Epidermal melanocyte (primary cell): ENCODE measurements around the gene CNTRL.

ENCODE experiments used
- DNase-seq: peaks from one replicate; pipeline ENCODE4 v3.0.0; 2011; ENCODE audit warnings: low spot score; ENCODE audit not compliant: insufficient read length

CNTRL gene

GRCh38 chr9:121201738-121202533 lies 127.2 kb downstream of the CNTRL start, which contains the start of gene RAB14:
RAB14 (minus strand) TSS chr9:121201869; CDS start chr9:121193412, 8,457 bp downstream.
- DNase-seq = peak; percentile 99

- DNase-seq = no peak
These were observed 129.4 kb downstream of the CNTRL start for GRCh38 chr9:121204121-121204520.

DNA sequence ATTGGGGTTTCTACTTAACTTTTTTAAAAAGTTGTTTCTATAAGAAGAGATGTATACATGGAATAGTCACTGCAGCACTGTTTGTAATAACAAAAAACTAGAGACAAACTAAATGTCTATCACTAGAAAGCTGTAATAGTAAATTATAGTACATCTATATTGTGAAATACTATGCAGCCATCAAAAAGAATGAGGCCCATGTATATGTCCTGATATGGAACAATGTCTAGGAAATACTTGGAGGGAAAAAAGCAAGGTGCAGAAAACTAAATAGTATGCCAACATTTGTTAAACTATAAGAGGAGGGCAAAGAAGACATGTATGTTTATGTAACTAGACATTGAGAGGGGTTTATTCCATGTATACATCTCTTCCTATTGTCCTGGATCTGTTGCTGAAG lies 129.9 kb downstream of the CNTRL start:
- DNase-seq = no peak

DNA sequence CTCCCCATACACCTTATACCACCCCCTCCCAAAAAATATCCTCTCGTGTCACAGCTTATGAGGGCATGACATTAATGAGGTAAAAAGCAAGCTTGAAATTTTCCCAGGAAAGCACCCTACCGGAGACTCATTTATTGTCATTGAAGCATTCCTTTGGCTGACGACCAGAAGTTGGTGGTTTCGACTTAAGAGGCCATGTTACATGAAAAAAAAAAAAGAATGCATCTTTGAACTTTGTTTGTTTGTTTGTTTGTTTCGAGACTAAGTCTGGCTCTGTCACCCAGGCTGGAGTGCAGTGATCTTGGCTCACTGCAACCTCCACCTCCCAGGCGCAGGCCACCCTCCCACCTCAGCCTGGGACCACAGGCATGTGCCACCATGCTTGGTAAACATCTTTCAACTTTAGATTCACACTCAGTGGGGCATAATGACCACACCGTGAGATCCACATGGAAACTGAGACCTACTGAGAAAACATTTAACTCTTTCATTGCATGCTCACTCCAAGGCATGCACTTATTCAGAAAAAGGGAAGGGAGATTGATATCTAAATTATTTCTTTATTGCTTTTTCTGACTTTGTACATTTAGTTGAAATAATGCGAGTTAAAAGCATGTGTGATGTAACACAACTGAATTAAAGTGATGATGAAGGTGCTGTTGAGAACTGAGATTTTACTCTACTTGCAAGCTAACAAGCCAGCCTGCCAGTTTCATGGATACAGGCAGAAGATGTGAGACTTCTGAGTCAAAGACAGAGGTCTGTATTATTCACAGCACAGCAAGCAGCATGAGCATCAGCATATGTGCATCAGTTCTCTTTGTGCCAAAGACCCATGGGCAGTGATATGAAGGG lies 132.0 kb downstream of the CNTRL start:
- DNase-seq = no peak

- no peak for DNase-seq
These were observed 132.7 kb downstream of the CNTRL start for GRCh38 chr9:121207371-121207940.

- no peak for DNase-seq
These were observed 135.8 kb downstream of the CNTRL start for GRCh38 chr9:121210536-121210935.

DNA sequence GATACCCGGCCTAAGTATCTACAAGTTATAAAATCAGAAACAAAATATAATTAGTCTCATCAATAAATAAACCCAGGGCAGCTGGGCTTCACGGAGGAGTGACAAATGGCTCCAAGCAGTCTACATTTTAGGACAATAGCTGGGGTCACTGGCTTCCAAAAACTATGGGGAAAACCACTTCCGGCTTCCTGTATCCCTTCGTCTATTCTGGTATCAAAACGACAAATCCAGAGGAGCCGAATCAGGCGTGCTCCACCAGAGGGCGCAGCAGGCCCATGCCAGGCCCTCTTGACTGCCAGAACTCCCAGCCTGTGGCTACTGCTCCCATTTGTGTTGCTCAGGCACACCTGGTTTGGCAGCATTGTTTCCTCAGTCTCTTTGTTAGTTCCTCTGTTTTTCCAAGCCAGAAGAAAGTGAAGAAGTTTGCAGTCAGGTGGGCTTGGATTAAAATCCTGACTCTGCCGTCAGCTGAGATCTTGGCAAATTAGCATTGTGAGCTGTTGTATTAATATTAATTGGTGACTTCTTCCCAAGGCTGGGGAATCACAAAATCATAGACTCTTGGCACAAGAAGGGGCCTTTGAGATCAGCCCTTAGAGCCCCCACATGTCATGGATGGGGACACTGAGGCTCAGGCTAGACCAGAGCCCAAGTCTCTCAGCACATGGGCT lies 138.5 kb downstream of the CNTRL start:
- peak; percentile 91 for DNase-seq

- no peak for DNase-seq
These were observed 139.2 kb downstream of the CNTRL start for GRCh38 chr9:121214005-121214404.

GRCh38 chr9:121216271-121216805 lies 141.6 kb downstream of the CNTRL start:
- DNase-seq = no peak

DNA sequence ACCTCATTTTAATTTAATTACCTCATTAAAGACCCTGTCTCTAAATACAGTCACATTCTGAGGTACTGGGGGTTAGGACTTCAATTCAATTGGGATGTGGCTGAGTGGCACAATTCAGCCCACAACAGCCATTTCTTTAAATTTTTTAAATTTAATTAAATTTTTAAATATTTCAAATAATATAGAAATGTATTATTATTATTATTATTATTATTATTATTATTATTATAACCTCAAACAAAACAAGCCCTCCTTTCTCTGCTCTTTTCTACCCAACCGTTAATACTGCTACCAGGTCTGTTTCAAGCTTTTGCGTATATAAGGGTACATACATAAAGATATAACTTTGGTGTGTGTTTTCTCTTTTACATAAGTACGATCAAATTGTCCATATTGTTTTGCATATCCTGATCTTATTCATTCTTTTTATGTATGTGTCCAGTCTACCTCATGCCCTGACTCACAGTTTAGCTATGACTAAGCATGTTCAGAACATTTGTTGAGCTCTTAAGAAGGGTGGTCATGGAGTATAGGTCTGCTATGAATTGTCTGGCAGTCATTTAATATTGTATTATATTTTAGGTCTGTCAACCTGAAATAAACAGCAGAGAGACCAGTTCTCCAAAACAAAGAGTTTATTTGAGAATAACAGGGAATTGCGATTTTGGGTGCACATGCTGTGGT lies 143.0 kb downstream of the CNTRL start:
- DNase-seq = no peak

- no peak for DNase-seq
These were observed 143.7 kb downstream of the CNTRL start for GRCh38 chr9:121218357-121219027.

DNA sequence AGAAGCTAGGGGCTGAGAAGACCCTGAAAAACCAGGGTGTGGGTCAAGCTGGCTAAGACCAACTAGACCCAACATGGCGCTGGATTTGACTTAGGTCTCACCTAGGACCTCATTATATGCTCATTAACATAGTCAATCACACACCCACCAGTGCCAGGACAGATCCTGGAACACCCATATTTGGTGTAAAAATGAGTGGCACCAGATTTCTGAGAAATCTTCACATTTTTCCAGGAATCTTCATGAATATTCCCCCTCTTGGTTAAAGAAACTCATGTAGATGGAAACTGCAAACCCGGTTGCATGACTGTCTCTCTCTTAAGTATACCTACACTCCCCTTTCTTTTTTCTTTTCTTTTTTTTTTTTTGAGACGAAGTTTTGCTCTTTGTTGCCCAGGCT lies 144.8 kb downstream of the CNTRL start:
- no peak for DNase-seq

- DNase-seq = no peak
These were observed 146.4 kb downstream of the CNTRL start for GRCh38 chr9:121220996-121221663.

- no peak for DNase-seq
These were observed 146.9 kb downstream of the CNTRL start for GRCh38 chr9:121221664-121222055.

DNA sequence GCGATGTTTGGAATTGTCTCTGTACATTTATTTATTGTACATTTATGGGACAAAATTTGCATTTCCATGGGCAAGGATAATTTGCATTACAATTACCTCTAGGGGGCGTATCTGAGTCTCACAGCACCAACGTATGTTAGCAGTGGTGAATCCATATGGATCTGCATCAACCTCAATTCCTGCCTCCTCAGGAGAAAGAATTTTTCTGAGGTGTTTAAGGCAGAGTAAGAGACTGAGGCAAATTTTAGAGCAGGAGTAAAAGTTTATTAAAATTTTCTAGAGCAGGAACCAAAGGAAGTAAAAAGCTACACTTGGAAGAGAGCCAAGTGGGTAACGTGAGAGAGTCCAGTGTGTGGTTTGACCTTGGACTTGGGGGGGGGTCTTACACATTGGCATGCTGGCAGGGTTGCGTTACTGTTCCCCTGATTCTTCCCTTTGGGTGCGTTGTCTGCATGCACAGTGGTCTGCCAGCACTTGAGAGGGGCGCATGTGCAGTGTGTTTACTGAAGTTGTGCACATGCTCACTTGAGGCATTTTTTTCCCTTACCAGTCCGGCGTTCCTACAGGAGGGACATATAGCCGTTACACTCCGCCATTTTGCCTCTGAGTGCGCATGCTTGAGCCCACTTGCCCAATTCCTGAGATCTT lies 147.9 kb downstream of the CNTRL start:
- no peak for DNase-seq

DNA sequence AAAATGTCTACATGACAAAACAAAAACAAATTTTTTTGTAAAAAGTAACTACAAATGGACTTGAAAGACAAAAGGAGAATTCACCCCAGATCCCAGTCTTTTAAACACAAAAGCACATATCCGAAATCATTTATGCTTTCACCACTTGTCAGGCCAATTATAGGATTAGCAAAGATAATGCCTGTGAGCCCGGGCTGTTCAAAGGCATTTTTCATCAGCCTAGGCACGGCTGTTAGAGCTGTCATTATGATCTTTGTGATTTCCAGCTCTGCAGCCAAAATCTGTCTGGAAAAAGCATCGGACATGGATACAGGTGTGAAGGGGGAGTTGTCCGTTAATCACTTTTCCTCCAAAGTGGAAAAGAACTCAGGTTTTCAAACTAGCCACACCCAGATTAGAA lies 150.5 kb downstream of the CNTRL start:
- DNase-seq = no peak

DNA sequence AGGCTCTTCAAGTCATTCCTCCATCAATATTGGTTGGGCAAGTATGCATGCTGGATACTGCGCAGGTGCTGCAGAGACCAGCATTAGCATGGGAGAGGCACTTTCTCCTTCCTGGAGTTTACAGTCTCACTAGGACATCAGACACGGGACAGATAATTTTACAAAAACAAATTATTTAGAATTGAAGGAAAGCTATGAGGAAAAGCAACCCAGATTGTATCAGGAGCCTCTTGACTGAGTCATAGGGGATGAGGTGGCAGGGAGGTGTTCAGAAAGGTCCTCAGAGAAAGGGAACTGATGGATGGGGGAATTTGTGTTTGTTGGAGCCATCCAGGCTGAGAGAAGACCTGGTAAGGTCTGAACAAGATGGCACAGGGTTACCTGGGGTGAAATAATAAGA lies 151.4 kb downstream of the CNTRL start:
- DNase-seq = no peak
